Measurements from ENCODE around the gene LRRC37B.
"Not testable (repeated sequence)": the region's sequence is repeated elsewhere in the genome, so short reads cannot be mapped to it uniquely, and the experiment has no call there.

DNA sequence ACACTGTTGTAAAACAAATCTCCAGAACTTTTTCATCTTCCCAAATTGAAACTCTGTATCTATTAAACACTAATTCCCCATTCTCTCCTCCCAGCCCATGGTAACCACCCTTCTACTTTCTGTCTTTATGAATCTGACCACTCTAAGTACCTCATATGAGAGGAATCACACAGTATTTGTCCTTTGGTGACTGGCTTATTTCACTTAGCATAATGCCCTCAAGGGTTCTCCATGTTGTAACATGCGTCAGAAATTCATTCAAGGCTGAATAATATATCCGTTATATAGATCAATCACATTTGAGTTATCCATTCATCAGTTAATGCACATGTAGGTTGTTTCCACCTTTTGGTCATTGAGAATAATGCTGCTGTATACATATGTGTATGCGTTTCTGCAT lies 48.2 kb downstream of the LRRC37B start:
- TF ChIP-seq, protein P1, sequence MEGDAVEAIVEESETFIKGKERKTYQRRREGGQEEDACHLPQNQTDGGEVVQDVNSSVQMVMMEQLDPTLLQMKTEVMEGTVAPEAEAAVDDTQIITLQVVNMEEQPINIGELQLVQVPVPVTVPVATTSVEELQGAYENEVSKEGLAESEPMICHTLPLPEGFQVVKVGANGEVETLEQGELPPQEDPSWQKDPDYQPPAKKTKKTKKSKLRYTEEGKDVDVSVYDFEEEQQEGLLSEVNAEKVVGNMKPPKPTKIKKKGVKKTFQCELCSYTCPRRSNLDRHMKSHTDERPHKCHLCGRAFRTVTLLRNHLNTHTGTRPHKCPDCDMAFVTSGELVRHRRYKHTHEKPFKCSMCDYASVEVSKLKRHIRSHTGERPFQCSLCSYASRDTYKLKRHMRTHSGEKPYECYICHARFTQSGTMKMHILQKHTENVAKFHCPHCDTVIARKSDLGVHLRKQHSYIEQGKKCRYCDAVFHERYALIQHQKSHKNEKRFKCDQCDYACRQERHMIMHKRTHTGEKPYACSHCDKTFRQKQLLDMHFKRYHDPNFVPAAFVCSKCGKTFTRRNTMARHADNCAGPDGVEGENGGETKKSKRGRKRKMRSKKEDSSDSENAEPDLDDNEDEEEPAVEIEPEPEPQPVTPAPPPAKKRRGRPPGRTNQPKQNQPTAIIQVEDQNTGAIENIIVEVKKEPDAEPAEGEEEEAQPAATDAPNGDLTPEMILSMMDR (IDR thresholded peaks at IDR 0.05), result not testable (repeated sequence)
- not testable (repeated sequence) for TF ChIP-seq POLR2A (IDR thresholded peaks at IDR 0.05)

All from adrenal gland (tissue), 5 donors.